GM19438 (cell line): ENCODE measurements around the gene NCBP3.

ENCODE experiments used
- ATAC-seq: cut with Tn5 transposase; IDR thresholded peaks from one replicate; pipeline ENCODE4 v1.9.1; 2021; ENCODE audit warnings: low read depth; ENCODE audit not compliant: unreplicated experiment

Gene NCBP3

GRCh38 chr17:3815122-3815521 is 30.9 kb downstream of the NCBP3 start:
- no peak for ATAC-seq

- ATAC-seq = no peak
These were observed 31.7 kb downstream of the NCBP3 start for GRCh38 chr17:3814361-3814760.

GRCh38 chr17:3813171-3813570 is 32.9 kb downstream of the NCBP3 start:
- no peak for ATAC-seq

GRCh38 chr17:3812771-3813170 is 33.3 kb downstream of the NCBP3 start:
- no peak for ATAC-seq

GRCh38 chr17:3812284-3812683 is 33.8 kb downstream of the NCBP3 start:
- ATAC-seq = no peak

GRCh38 chr17:3810019-3810418 is 36.0 kb downstream of the NCBP3 start:
- no peak for ATAC-seq

GRCh38 chr17:3809135-3809534 is 36.9 kb downstream of the NCBP3 start:
- no peak for ATAC-seq

- no peak for ATAC-seq
These were observed 37.3 kb downstream of the NCBP3 start for GRCh38 chr17:3808701-3809100.

- ATAC-seq = no peak
These were observed 40.5 kb downstream of the NCBP3 start for GRCh38 chr17:3805581-3805980.

GRCh38 chr17:3804503-3804931 is 41.5 kb downstream of the NCBP3 start:
- no peak for ATAC-seq

- no peak for ATAC-seq
These were observed 42.8 kb downstream of the NCBP3 start for GRCh38 chr17:3803308-3803640.

GRCh38 chr17:3802461-3803307 is 43.4 kb downstream of the NCBP3 start:
- no peak for ATAC-seq

GRCh38 chr17:3801792-3802191 is 44.3 kb downstream of the NCBP3 start:
- no peak for ATAC-seq

GRCh38 chr17:3801347-3801746 is 44.7 kb downstream of the NCBP3 start:
- no peak for ATAC-seq

GRCh38 chr17:3800362-3801271 is 45.4 kb downstream of the NCBP3 start, which contains the start of gene ITGAE:
ITGAE (minus strand) TSS chr17:3801188; CDS start chr17:3801144, 44 bp downstream.
- no peak for ATAC-seq

- no peak for ATAC-seq
These were observed 46.7 kb downstream of the NCBP3 start for GRCh38 chr17:3799181-3799945.

- ATAC-seq = no peak
These were observed 47.5 kb downstream of the NCBP3 start for GRCh38 chr17:3798273-3799180.

GRCh38 chr17:3796822-3797170 is 49.2 kb downstream of the NCBP3 start:
- peak; percentile 43 for ATAC-seq

GRCh38 chr17:3796110-3796821 is 49.8 kb downstream of the NCBP3 start:
- ATAC-seq = peak; percentile 70
